HepG2 (cell line): Measurements from ENCODE around the gene ENO1. TPM values are rescaled to one million over a fixed set of nuclear protein-coding genes. Genes with fewer than 3 reads are reported as not detected.

Experiments
- ETV5 ChIP-seq: IDR thresholded peaks from 2 replicates; pipeline ENCODE4 v1.6.1; 2018; ENCODE audit warnings: missing biosample characterization, missing genetic modification reagents, inconsistent platforms, borderline replicate concordance
- GATAD2A ChIP-seq: IDR thresholded peaks from 2 replicates; pipeline ENCODE4 v1.6.1; 2016
- HNF4G ChIP-seq, 2 experiments: sonication (generic) in 1 of 2; formaldehyde crosslinking in 1 of 2; IDR thresholded peaks; 2 replicates each; pipeline versions ENCODE4 v1.4.0 to v1.6.1; 2011 to 2020; ENCODE audit warnings: borderline replicate concordance in 2 of 2, low read depth in 2 of 2, mild to moderate bottlenecking in 2 of 2, low read length in 1 of 2, missing genetic modification reagents in 1 of 2, moderate library complexity in 1 of 2
- NFATC3 ChIP-seq: sonication (generic); formaldehyde crosslinking; IDR thresholded peaks from 2 replicates; pipeline ENCODE4 v1.5.1; 2020; ENCODE audit warnings: mild to moderate bottlenecking, missing genetic modification reagents
- RXRA ChIP-seq: sonication (generic); formaldehyde crosslinking; IDR thresholded peaks from 2 replicates; pipeline ENCODE4 v1.5.1; 2020; ENCODE audit warnings: missing genetic modification reagents
- SALL1 ChIP-seq: sonication (generic); formaldehyde crosslinking; IDR thresholded peaks from 2 replicates; pipeline ENCODE4 v1.8.0; 2022; ENCODE audit warnings: mild to moderate bottlenecking, missing genetic modification reagents
- SP1 ChIP-seq, 2 experiments: fragments of 450-650 bp in 1 of 2; sonication (generic) in 1 of 2; formaldehyde crosslinking in 1 of 2; IDR thresholded peaks; 2 replicates each; pipeline versions ENCODE4 v1.4.0 to v1.6.1; 2016 to 2020; ENCODE audit warnings: missing genetic modification reagents in 1 of 2
- ZNF121 ChIP-seq: sonication (generic); formaldehyde crosslinking; IDR thresholded peaks from 2 replicates; pipeline ENCODE4 v1.5.0; 2020; ENCODE audit warnings: mild to moderate bottlenecking, missing genetic modification reagents
- ZNF263 ChIP-seq: sonication (generic); formaldehyde crosslinking; IDR thresholded peaks from 2 replicates; pipeline ENCODE4 v1.4.0; 2020; ENCODE audit warnings: missing genetic modification reagents
- ZNF451 ChIP-seq: sonication (generic); formaldehyde crosslinking; IDR thresholded peaks from 2 replicates; pipeline ENCODE4 v1.5.0; 2020; ENCODE audit warnings: mild to moderate bottlenecking, missing genetic modification reagents
- ZNF713 ChIP-seq: sonication (generic); formaldehyde crosslinking; IDR thresholded peaks from 2 replicates; pipeline ENCODE4 v1.4.0; 2020; ENCODE audit warnings: mild to moderate bottlenecking, missing genetic modification reagents
- polyA plus RNA-seq, 8 experiments: library from polyadenylated mRNA; depleted of rRNA in 3 of 8; stranded (reverse) in 7 of 8; unstranded in 1 of 8; fragments of >200 nt; fragmentation: Illumina TruSeq in 4 of 8; extraction: Trizol in 4 of 8; gene quantifications; 2 replicates each; pipeline versions ENCODE4 v1.2.1 to v1.2.3, GENCODE V29; 2011 to 2016; ENCODE audit warnings: low read depth in 4 of 8, missing spikeins in 1 of 8, mixed read lengths in 1 of 8; ENCODE audit not compliant: insufficient read depth in 1 of 8
- total RNA-seq, 5 experiments: library from RNA; depleted of rRNA; stranded (reverse); fragments of >200 nt; fragmentation: Illumina TruSeq; extraction: Trizol; gene quantifications; 2 replicates each; pipeline ENCODE4 v1.2.3, GENCODE V29; 2016; ENCODE audit warnings: low read depth in 1 of 5
- TF ChIP-seq, protein P1 (sequence below): IDR thresholded peaks from 2 replicates; pipeline ENCODE4 v1.6.1; 2016; ENCODE audit warnings: low read depth
- TF ChIP-seq, protein P2 (sequence below): sonication (generic); formaldehyde crosslinking; IDR thresholded peaks from 2 replicates; pipeline ENCODE4 v1.4.0; 2020; ENCODE audit warnings: missing genetic modification reagents, mild to moderate bottlenecking, borderline replicate concordance
- TF ChIP-seq, protein P3 (sequence below): sonication (generic); formaldehyde crosslinking; IDR thresholded peaks from 2 replicates; pipeline ENCODE4 v1.5.0; 2020; ENCODE audit warnings: mild to moderate bottlenecking, missing genetic modification reagents

Gene ENO1
- total and polyA plus RNA-seq, 2 of the 13 experiments (the other 11 are each of a cell fraction or from before 2014, with no cell fraction given) = 1,559 to 3,103 TPM

DNA sequence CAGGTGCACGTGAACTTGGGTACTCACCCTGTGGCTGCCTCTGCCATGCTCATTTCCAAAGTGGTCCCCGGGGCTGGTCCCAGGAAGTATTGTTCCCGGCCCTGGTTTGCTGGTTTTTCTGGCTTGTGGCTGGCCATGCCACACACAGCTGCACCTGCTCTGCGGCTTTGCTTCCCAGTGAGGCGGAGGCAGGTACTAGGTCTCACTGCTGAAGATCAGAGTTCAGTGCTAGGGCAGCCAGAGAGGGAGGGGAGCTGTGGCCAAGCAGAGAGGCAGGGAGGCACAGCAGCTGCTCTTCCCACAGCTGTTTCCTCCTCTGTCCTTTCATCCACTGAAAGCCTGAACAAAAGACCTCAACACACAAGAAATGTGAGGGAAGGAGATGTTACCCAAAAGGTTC lies 30.5 kb downstream of the ENO1 start (continued):
- TF ChIP-seq ZNF451 (CRISPR knock-in tag) = 0 out of 2 replicates have a peak, but pooled peaks have one; percentile 49
- TF ChIP-seq, protein P1, sequence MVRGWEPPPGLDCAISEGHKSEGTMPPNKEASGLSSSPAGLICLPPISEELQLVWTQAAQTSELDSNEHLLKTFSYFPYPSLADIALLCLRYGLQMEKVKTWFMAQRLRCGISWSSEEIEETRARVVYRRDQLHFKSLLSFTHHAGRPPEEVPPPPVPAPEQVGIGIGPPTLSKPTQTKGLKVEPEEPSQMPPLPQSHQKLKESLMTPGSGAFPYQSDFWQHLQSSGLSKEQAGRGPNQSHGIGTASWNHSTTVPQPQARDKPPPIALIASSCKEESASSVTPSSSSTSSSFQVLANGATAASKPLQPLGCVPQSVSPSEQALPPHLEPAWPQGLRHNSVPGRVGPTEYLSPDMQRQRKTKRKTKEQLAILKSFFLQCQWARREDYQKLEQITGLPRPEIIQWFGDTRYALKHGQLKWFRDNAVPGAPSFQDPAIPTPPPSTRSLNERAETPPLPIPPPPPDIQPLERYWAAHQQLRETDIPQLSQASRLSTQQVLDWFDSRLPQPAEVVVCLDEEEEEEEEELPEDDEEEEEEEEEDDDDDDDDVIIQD (CRISPR knock-in tag) = peak; percentile 26; the same call in 1 of the 2 replicates
- TF ChIP-seq ZNF121 = no peak
- TF ChIP-seq GATAD2A (CRISPR knock-in tag) = peak; percentile 30; the same call in 1 of the 2 replicates
- 0 out of 2 replicates have a peak, but pooled peaks have one; percentile 66 for TF ChIP-seq RXRA (CRISPR knock-in tag)
- peak; percentile 36; the same call in 1 of the 2 replicates for TF ChIP-seq HNF4G (IDR thresholded peaks at IDR 0.05; ENCODE audit: borderline replicate concordance, low read depth, low read length)
- TF ChIP-seq HNF4G (CRISPR knock-in tag; IDR thresholded peaks at IDR 0.05; ENCODE audit: borderline replicate concordance, low read depth) = peak; percentile 53; the same call in 1 of the 2 replicates
- TF ChIP-seq, protein P2, sequence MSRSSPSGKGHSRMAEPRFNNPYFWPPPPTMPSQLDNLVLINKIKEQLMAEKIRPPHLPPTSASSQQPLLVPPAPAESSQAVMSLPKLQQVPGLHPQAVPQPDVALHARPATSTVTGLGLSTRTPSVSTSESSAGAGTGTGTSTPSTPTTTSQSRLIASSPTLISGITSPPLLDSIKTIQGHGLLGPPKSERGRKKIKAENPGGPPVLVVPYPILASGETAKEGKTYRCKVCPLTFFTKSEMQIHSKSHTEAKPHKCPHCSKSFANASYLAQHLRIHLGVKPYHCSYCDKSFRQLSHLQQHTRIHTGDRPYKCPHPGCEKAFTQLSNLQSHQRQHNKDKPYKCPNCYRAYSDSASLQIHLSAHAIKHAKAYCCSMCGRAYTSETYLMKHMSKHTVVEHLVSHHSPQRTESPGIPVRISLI (CRISPR knock-in tag) = peak; percentile 33; the same call in 1 of the 2 replicates
- TF ChIP-seq SALL1 = 0 out of 2 replicates have a peak, but pooled peaks have one; percentile 64
- TF ChIP-seq, protein P3, sequence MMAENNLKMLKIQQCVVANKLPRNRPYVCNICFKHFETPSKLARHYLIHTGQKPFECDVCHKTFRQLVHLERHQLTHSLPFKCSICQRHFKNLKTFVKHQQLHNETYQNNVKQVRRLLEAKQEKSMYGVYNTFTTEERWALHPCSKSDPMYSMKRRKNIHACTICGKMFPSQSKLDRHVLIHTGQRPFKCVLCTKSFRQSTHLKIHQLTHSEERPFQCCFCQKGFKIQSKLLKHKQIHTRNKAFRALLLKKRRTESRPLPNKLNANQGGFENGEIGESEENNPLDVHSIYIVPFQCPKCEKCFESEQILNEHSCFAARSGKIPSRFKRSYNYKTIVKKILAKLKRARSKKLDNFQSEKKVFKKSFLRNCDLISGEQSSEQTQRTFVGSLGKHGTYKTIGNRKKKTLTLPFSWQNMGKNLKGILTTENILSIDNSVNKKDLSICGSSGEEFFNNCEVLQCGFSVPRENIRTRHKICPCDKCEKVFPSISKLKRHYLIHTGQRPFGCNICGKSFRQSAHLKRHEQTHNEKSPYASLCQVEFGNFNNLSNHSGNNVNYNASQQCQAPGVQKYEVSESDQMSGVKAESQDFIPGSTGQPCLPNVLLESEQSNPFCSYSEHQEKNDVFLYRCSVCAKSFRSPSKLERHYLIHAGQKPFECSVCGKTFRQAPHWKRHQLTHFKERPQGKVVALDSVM (CRISPR knock-in tag) = peak; percentile 77
- TF ChIP-seq SP1 (IDR thresholded peaks at IDR 0.05) = no peak
- TF ChIP-seq SP1 (CRISPR knock-in tag; IDR thresholded peaks at IDR 0.05) = no peak
- 0 out of 2 replicates have a peak, but pooled peaks have one; percentile 46 for TF ChIP-seq NFATC3 (CRISPR knock-in tag)
- TF ChIP-seq ZNF713 = no peak
- TF ChIP-seq ETV5 (CRISPR knock-in tag) = peak; percentile 29; the same call in 1 of the 2 replicates
- TF ChIP-seq ZNF263 (CRISPR knock-in tag) = peak; percentile 18; the same call in 1 of the 2 replicates
